HepG2 (cell line): Measurements from ENCODE around the gene CNTF. TPM values are rescaled to one million over a fixed set of nuclear protein-coding genes. Genes with fewer than 3 reads are reported as not detected.

Experiments used
- ATAC-seq: fragments of 200-7000 bp; cut with Tn5 transposase; 3 replicates; pipeline ENCODE4 v1.9.1; 2020; ENCODE audit warnings: mild to moderate bottlenecking, moderate library complexity
- BruUV-seq: library from RNA; stranded (reverse); fragments of 400-500 nt; replicated peaks from 2 replicates; lab custom pipeline; 2021; lab: Mats Ljungman, UMichigan
- CTCF ChIA-PET: fragments of 300-600 bp; formaldehyde crosslinking; extraction: SDS; loops from one replicate; lab custom pipeline; 2021; ENCODE audit warnings: low total read pairs, inconsistent platforms, low intra/inter-chr PET ratio; lab: Yijun Ruan, JAX
- POLR2A ChIA-PET: fragments of 350-600 bp; sonication (Branson Sonifier 250); formaldehyde crosslinking; loops from one replicate; lab custom pipeline; 2020; ENCODE audit warnings: antibody characterized with exemption, inconsistent platforms; lab: Yijun Ruan, JAX
- DNase-seq: peaks from one replicate; pipeline ENCODE4 v3.0.0-alpha.2; 2015; ENCODE audit warnings: low spot score
- FAIRE-seq: peaks from 3 replicates; lab custom pipeline; 2011; peaks lifted over from hg19 to GRCh38; lab: Jason Lieb, UNC
- H2AFZ ChIP-seq: one replicate; pipeline ENCODE4 v1.6.1; 2011; ENCODE audit warnings: low read length, inconsistent platforms
- H3K27ac ChIP-seq: fragments of 300-600 bp; 3 replicates; pipeline ENCODE4 v1.8.0; 2011; ENCODE audit warnings: mixed run types, mild to moderate bottlenecking, mixed read lengths, low read length, inconsistent platforms; ENCODE audit not compliant: insufficient read depth; ENCODE audit errors: extremely low read length
- H3K27me3 ChIP-seq, 2 experiments: fragments of 200-600 bp in 1 of 2; 2 replicates in 1 of 2; 3 replicates in 1 of 2; pipeline versions ENCODE4 v1.6.0 to v1.8.0; 2011; ENCODE audit warnings: low read length in 2 of 2, mild to moderate bottlenecking in 2 of 2, moderate library complexity in 2 of 2, inconsistent platforms in 1 of 2; ENCODE audit not compliant: insufficient read depth in 2 of 2, control insufficient read depth in 1 of 2
- H3K36me3 ChIP-seq, 2 experiments: fragments of 200-600 bp in 1 of 2; replicated peaks in 1 of 2; 2 replicates in 1 of 2; 3 replicates in 1 of 2; pipeline versions ENCODE4 v1.5.1 to v1.8.0; 2011; ENCODE audit warnings: low read length in 2 of 2, inconsistent platforms in 1 of 2; ENCODE audit not compliant: insufficient read depth in 2 of 2, control insufficient read depth in 1 of 2
- H3K4me1 ChIP-seq: 2 replicates; pipeline ENCODE4 v1.5.1; 2012; ENCODE audit warnings: low read length, inconsistent platforms; ENCODE audit not compliant: insufficient read depth
- H3K4me2 ChIP-seq: 2 replicates; pipeline ENCODE4 v1.6.0; 2011; ENCODE audit warnings: low read depth, low read length, inconsistent platforms
- H3K4me3 ChIP-seq, 3 experiments: fragments of 200-600 bp in 1 of 3; sonication (generic), shearing (Covaris generic) in 1 of 3; replicated peaks in 1 of 3; 2 replicates each; pipeline ENCODE4 v1.5.1; 2011 to 2016; ENCODE audit warnings: low read length in 3 of 3, inconsistent platforms in 2 of 3, low read depth in 2 of 3, mild to moderate bottlenecking in 2 of 3, control low read depth in 1 of 3, mixed read lengths in 1 of 3; ENCODE audit not compliant: insufficient read depth in 1 of 3
- H3K79me2 ChIP-seq: one replicate; pipeline ENCODE4 v1.6.1; 2011; ENCODE audit warnings: low read length, inconsistent platforms; ENCODE audit not compliant: insufficient read depth
- H3K9ac ChIP-seq: 2 replicates; pipeline ENCODE4 v1.6.0; 2011; ENCODE audit warnings: mild to moderate bottlenecking, low read depth, low read length, inconsistent platforms; ENCODE audit not compliant: insufficient read depth
- H3K9me3 ChIP-seq: 2 replicates; pipeline ENCODE4 v1.5.1; 2012; ENCODE audit warnings: mild to moderate bottlenecking, low read length
- H4K20me1 ChIP-seq: 2 replicates; pipeline ENCODE4 v1.6.0; 2011; ENCODE audit warnings: inconsistent platforms, mild to moderate bottlenecking, low read length, moderate library complexity; ENCODE audit not compliant: insufficient read depth
- CREB1 ChIP-seq, 2 experiments: fragments of 450-650 bp in 1 of 2; IDR thresholded peaks; 2 replicates each; pipeline ENCODE4 v1.6.1; 2016 to 2017; ENCODE audit warnings: control low read depth in 1 of 2, mild to moderate bottlenecking in 1 of 2, missing compliant biosample characterization in 1 of 2, missing genetic modification characterization in 1 of 2
- HIVEP1 ChIP-seq: sonication (generic); formaldehyde crosslinking; IDR thresholded peaks from 2 replicates; pipeline ENCODE4 v1.4.0; 2020; ENCODE audit warnings: mild to moderate bottlenecking, missing genetic modification reagents
- HOXA5 ChIP-seq: sonication (generic); formaldehyde crosslinking; IDR thresholded peaks from 2 replicates; pipeline ENCODE4 v1.4.0; 2020; ENCODE audit warnings: missing genetic modification reagents
- MLLT10 ChIP-seq: sonication (generic); formaldehyde crosslinking; IDR thresholded peaks from 2 replicates; pipeline ENCODE4 v1.4.0; 2020; ENCODE audit warnings: missing genetic modification reagents
- REST ChIP-seq, 2 experiments: IDR thresholded peaks; 2 replicates each; pipeline ENCODE4 v1.6.1; 2011 to 2012; ENCODE audit warnings: low read length in 2 of 2, borderline replicate concordance in 1 of 2, low read depth in 1 of 2, mild to moderate bottlenecking in 1 of 2, moderate library complexity in 1 of 2
- RFXAP ChIP-seq: sonication (generic); formaldehyde crosslinking; IDR thresholded peaks from 2 replicates; pipeline ENCODE4 v1.4.0; 2020; ENCODE audit warnings: missing genetic modification reagents, borderline replicate concordance
- SP140L ChIP-seq: sonication (generic); formaldehyde crosslinking; IDR thresholded peaks from 2 replicates; pipeline ENCODE4 v1.4.0; 2020; ENCODE audit warnings: missing genetic modification reagents, borderline replicate concordance
- STAT6 ChIP-seq: sonication (generic); formaldehyde crosslinking; IDR thresholded peaks from 2 replicates; pipeline ENCODE4 v1.4.0; 2020; ENCODE audit warnings: missing genetic modification reagents, mild to moderate bottlenecking, borderline replicate concordance
- ZNF20 ChIP-seq: sonication (generic); formaldehyde crosslinking; IDR thresholded peaks from 2 replicates; pipeline ENCODE4 v1.4.0; 2020; ENCODE audit warnings: mild to moderate bottlenecking, moderate library complexity, missing genetic modification reagents
- ZNF383 ChIP-seq: sonication (generic); formaldehyde crosslinking; IDR thresholded peaks from 2 replicates; pipeline ENCODE4 v1.4.0; 2020; ENCODE audit warnings: missing genetic modification reagents, mild to moderate bottlenecking, borderline replicate concordance
- ZNF501 ChIP-seq: sonication (generic); formaldehyde crosslinking; IDR thresholded peaks from 2 replicates; pipeline ENCODE4 v1.5.1; 2020; ENCODE audit warnings: mild to moderate bottlenecking, moderate library complexity, missing genetic modification reagents
- WGBS: methylation state at CpG from one replicate; pipeline ENCODE4 v1.1.6; 2017; ENCODE audit warnings: low lambda C conversion rate; 5-methylcytosine and 5-hydroxymethylcytosine counted together
- in situ Hi-C: cut with HindIII; loops from 2 replicates; pipeline ENCODE4 v1.10.0; 2017; ENCODE audit warnings: low pct_unique_long_range_greater_than_20kb; ENCODE audit not compliant: extremely low pct_ligation_motif_present
- intact Hi-C: fragments of 100-400 bp; cut with micrococcal nuclease; formaldehyde crosslinking; loops from one replicate; pipeline ENCODE4 v1.10.0; 2022; ENCODE audit not compliant: unreplicated experiment
- polyA plus RNA-seq, 8 experiments: library from polyadenylated mRNA; depleted of rRNA in 3 of 8; stranded (reverse) in 7 of 8; unstranded in 1 of 8; fragments of >200 nt; fragmentation: Illumina TruSeq in 4 of 8; extraction: Trizol in 4 of 8; gene quantifications; 2 replicates each; pipeline versions ENCODE4 v1.2.1 to v1.2.3, GENCODE V29; 2011 to 2016; ENCODE audit warnings: low read depth in 4 of 8, missing spikeins in 1 of 8, mixed read lengths in 1 of 8; ENCODE audit not compliant: insufficient read depth in 1 of 8
- total RNA-seq, 5 experiments: library from RNA; depleted of rRNA; stranded (reverse); fragments of >200 nt; fragmentation: Illumina TruSeq; extraction: Trizol; gene quantifications; 2 replicates each; pipeline ENCODE4 v1.2.3, GENCODE V29; 2016; ENCODE audit warnings: low read depth in 1 of 5

CNTF gene
- total and polyA plus RNA-seq, 2 of the 13 experiments (the other 11 are each of a cell fraction or from before 2014, with no cell fraction given): 0.51 to 2.3 TPM

GRCh38 chr11:58574881-58575280, 47.6 kb upstream of the CNTF start (continued):
- TF ChIP-seq STAT6 (CRISPR knock-in tag) (no peak), ZNF20 (CRISPR knock-in tag) (no peak), ZNF383 (no peak), CREB1 (IDR thresholded peaks at IDR 0.05) (no peak), CREB1 (CRISPR knock-in tag; IDR thresholded peaks at IDR 0.05) (no peak)
- TF ChIP-seq, all 625 proteins: peak for 0

GRCh38 chr11:58575377-58576020, 47.0 kb upstream of the CNTF start, which contains the start of gene LPXN:
Gene LPXN, minus strand, starts transcription at chr11:58575856. Its CDS starts 84 bp downstream, at chr11:58575772.
- FAIRE-seq (no peak), DNase-seq (no peak), ATAC-seq (no peak)
- 91% methylated on average over 6 of the region's 6 CpGs for WGBS
- no TSS peak for BruUV-seq
- intact Hi-C loops: no loop called here
- Histone ChIP-seq H2AFZ (no peak within 1 kb of the TSS), H3K36me3 (no peaks in the 10 kb centered on the region), H3K27me3 (no peaks in the 10 kb centered on the region), H3K4me1 (peaks cover 20% of the 10 kb centered on the region), H4K20me1 (peaks cover 5% of the 10 kb centered on the region; the same call in 1 of the 2 replicates), H3K27ac (peak within 1 kb of the TSS; percentile 19), H3K9ac (peak within 1 kb of the TSS; percentile 100), H3K9me3 (no peaks in the 10 kb centered on the region), H3K79me2 (peaks cover 16% of the 10 kb centered on the region), H3K4me2 (peak within 1 kb of the TSS; percentile 78), H3K4me3 (peak within 1 kb of the TSS; percentile 74 to 98 (median 82))
- ChIA-PET CTCF (no interaction called here), POLR2A (interaction anchor here (3.3 kb wide), 1 partner anchor 13 kb away, joined by 18 read pairs; no protein-coding TSS in a partner anchor)
- in situ Hi-C loops: no loop called here
- TF ChIP-seq REST (IDR thresholded peaks at IDR 0.05; ENCODE audit: borderline replicate concordance in 1 of 2, low read depth in 1 of 2, low read length in 2 of 2): no peak
- TF ChIP-seq HOXA5 (CRISPR knock-in tag): no peak
- TF ChIP-seq MLLT10 (CRISPR knock-in tag): no peak
- no peak for TF ChIP-seq SP140L (CRISPR knock-in tag)
- TF ChIP-seq HIVEP1 (CRISPR knock-in tag): no peak
- TF ChIP-seq RFXAP: no peak
- no peak for TF ChIP-seq ZNF501
